NCI-H748 treated with DMSO at 0.1 percent for 48 hours (cell line): ENCODE measurements around the gene ZNF75A.
"Not testable (repeated sequence)": the region's sequence is repeated elsewhere in the genome, so short reads cannot be mapped to it uniquely, and the experiment has no call there.

Experiments used
- DNase-seq: peaks from one replicate; lab custom pipeline; 2025; lab: John Stamatoyannopoulos, UW

Gene ZNF75A

GRCh38 chr16:3305109-3306068, at the start of gene ZNF75A, which contains the start of gene TIGD7:
TSS of gene ZNF75A (plus strand) at chr16:3305497. CDS start at chr16:3308429, 2,932 bp downstream.
TSS of gene TIGD7 (minus strand) at chr16:3305430. CDS start at chr16:3300614, 4,816 bp downstream.
- peak; percentile 71 for DNase-seq

DNA sequence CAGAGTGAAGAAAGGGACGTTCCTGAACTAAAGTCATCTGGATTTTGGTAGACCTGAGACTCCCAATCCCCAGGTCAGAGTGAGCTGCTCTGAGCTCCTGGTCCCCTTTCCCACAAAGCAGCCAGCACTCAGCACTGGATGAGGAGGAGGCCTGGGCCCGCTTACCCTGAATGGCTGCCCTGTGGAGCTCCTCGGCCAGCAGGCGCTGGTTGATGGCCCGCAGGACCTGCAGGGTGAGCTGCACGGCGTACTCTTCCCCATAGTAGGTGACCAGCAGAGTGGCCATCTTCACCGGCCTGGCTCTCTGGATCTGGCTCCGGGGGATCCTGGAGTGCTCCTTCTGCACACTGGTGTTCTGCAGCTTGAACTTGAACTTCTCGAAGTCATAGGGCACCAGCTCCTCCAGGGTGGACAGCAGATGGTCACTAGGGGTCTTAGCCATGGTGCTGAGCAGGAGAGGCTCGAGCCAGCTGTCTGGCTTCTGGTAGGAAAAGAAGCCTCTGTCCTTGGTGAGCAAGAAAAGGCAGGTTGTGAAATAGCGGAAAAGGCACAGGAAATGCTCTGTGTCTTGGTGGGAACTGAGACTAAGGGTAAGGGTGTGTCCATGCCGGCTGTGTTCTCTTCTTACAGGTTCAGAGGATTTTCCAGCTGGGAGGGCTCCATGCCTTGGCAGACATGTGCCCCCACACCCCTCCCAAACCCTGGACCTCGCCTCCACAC, 49.0 kb upstream of the ZNF75A start, which contains the start of gene MEFV:
Gene MEFV (minus strand): TSS at position 488 of the 720 bp plus-strand sequence. CDS start 46 bp downstream, at position 442.
- DNase-seq: no peak

- no peak for DNase-seq
These were observed 48.3 kb upstream of the ZNF75A start for GRCh38 chr16:3256866-3257465.

DNA sequence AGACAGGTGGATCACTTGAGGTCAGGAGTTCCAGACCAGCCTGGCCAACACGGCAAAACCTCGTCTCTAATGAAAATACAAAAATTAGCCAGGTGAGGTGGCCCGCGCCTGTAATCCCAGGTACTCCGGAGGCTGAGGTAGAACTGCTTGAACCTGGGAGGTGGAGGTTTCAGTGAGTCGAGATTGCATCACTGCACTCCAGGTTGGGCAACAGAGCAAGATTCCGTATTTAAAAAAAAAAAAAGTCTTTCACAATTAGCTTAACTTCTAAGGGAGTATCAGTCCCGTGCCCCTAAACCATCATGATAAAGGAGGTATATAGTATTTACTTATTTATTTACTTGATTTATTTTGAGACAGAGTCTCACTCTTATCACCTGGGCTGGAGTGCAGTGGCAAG, 45.5 kb upstream of the ZNF75A start:
- DNase-seq: no peak

- no peak for DNase-seq
These were observed 42.8 kb upstream of the ZNF75A start for GRCh38 chr16:3262517-3262916.

DNA sequence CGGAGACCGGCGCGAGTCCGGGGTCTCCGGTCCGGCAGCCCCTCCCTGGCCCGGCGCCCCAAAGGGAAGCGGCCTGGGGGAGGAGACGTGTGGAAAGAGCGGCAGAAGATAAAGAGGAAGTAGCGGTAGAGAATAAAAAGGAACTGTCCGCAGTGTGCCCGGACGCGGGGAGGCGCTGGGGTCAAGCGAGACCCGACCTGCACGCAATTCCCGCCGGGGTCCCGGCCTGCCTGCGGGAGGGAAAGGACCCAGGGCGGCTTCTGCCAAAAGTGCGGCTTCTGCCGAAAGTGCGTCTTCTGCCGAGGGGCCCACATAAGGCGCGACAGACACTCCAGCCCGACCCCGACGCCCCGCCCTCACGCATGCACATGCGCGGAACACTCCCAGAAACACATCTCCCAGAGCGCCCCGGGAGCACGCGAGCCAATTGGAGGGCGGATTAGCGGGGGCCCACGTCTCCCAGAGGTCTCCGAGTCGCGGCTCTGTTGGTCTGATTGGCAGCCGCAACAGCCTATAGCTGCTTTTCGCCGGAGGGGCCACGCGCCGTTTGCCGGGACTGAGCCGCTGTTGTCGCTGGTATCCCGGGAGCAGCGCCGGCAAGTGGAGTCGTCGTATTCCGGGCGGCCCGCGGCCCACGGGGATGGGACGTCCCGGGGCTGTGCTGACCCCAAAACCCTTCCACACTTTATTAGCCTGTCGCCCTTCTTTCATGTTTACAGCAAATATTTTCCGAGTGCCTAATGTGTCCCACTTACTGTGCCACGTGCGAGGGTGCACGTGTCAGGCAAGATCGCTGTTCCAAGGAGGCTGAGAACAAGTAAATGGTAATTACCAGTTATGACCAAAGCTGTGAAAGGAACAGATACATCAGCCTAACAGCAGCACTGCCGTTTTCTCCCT, 40.9 kb upstream of the ZNF75A start:
- DNase-seq: peak; percentile 76

DNA sequence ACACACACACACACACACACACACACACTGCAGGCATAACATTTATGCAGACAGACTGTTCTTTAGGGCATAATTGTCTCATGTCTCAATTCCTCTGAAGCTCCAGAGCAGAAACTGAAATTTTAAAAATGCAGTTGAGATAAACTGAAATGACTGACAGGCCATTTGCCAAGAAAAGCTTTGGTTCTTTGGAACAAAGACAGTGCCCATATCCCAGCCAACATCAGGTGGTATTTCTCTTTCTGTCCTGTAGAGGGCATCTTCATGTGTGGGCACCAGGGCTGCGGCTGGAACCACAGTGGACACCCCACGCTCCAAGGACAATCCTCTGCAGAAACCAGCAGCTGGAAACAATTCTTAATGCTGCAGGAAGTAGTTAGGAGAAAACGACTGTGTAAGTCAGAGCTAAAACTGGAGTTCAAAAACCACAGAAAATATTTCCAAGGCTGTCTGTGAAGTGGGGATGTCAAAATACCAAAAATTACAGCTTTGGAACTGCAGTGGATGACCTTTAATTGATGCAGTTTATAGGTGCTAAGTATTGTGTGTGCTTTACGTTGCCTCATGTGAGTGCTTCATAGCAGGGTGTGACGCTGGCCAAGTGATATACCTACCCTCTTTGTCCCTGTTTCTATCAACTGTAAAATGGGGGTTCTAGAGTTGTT, 38.3 kb upstream of the ZNF75A start:
- peak; percentile 22 for DNase-seq

GRCh38 chr16:3268294-3268693, 37.0 kb upstream of the ZNF75A start:
- no peak for DNase-seq

- not testable (repeated sequence) for DNase-seq
These were observed 34.6 kb upstream of the ZNF75A start for GRCh38 chr16:3270718-3271117.

GRCh38 chr16:3271281-3271680, 34.0 kb upstream of the ZNF75A start:
- DNase-seq: not testable (repeated sequence)

GRCh38 chr16:3274490-3274889, 30.8 kb upstream of the ZNF75A start:
- DNase-seq: no peak

DNA sequence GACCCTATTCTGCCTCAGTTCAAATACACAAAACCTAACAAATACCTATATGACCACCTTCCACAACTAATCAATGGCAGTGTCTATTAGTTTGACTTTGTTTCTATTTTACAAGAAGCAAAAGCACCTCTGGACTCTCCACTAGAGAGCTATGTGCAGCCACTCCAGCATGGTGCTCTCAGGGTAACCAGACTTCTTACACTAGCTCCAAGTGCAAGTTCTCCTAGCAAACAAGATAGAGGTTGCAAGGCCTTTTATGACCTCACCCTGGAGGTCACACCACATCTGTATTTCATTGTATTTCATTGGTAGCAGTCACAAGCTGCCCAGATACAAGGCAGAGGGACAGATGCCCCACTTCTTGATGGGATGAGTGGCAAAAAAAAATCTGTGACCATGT, 30.4 kb upstream of the ZNF75A start:
- DNase-seq: no peak

GRCh38 chr16:3276679-3277078, 28.6 kb upstream of the ZNF75A start:
- DNase-seq: no peak

GRCh38 chr16:3281222-3281820, 24.0 kb upstream of the ZNF75A start:
- no peak for DNase-seq

GRCh38 chr16:3282103-3282729, 23.1 kb upstream of the ZNF75A start:
- peak; percentile 64 for DNase-seq

GRCh38 chr16:3282730-3283542, 22.4 kb upstream of the ZNF75A start, which contains the start of gene ZNF263:
TSS of gene ZNF263 (plus strand) at chr16:3283491. CDS start at chr16:3283819, 328 bp downstream.
- peak; percentile 92 for DNase-seq

DNA sequence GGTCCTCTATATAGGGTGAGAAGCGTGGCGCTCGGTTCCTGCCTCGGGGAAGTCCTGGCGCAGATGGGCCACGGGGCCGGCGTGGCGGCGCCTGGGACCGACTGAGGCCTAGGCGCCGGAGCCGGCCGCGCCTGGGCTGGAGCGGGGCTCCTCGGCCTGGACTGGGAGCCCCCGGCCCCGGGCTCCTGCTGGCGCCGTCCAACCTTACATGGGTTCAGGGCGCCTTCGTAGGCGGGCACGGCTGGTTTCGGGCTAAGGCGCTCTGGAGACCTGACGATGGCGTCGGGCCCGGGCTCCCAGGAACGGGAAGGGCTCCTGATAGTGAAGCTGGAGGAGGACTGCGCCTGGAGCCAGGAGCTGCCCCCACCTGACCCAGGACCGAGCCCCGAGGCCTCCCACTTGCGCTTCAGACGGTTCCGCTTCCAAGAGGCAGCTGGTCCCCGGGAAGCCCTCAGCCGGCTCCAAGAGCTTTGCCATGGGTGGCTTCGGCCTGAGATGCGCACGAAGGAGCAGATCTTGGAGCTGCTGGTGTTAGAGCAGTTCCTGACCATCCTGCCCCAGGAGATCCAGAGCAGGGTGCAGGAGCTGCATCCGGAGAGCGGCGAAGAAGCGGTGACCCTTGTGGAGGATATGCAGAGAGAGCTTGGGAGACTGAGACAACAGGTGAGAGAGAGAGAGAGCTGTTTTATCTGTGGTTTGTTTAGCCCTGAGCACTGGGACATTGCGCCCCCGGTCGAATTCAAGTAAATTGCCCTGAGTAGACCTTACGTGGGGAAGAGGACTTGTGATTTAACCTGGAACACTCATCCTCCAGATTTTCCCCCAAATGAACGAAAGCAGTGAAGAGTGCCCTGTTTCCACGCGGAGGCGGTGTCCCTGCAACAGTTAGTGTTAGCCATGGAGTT, 21.5 kb upstream of the ZNF75A start:
- no peak for DNase-seq

DNA sequence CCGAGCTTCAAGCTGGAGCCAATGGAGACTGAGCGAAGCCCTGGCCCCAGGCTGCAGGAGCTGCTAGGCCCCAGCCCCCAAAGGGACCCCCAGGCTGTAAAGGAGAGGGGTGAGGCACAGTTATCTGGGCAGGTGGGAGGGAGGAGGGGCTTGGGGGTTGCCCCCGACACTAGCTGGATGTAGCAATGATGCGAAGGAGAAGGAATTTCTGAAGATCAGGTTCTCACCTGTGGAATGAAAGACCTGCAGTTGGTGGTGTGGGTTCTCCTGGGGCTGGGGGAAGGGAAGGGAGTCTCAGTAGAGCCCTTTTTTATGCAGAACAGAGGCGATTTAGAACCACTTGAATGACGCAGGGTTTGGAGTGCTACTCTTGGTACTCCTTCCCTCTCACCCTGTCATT, 20.2 kb upstream of the ZNF75A start:
- DNase-seq: no peak
